ENCODE results near the gene BABAM2.

DNA sequence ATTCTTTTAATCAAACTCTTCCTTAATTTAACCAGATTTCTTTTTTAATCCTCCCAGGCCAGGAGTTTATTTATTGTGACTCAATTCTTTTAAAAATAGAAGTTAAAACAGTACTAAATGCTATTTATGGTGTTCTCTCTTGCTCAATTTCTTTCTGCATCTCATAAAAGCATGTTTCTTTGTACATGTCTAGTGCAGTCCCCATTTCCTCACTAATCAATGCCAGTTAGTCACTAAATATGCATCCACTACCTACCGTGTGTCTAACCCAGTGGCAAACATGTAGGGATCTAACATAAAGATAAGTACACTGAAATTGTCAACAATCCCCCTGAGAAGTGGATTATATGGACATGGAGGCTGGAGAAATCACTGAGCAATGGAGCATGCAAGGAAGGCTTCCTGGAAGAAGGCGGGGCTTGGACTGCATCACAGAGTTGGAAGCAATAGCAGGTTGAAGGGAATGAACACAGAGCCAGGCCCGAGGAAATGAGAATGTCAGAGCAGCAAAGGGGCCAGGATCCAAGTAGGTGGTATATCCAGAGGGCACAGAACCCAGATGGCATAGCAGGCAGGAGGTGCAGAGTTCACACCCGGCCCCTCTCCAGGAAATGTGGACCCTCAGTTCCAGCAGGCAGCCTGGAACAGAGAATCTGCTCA is 396.9 kb downstream of the BABAM2 start:
- TF ChIP-seq, protein P1, sequence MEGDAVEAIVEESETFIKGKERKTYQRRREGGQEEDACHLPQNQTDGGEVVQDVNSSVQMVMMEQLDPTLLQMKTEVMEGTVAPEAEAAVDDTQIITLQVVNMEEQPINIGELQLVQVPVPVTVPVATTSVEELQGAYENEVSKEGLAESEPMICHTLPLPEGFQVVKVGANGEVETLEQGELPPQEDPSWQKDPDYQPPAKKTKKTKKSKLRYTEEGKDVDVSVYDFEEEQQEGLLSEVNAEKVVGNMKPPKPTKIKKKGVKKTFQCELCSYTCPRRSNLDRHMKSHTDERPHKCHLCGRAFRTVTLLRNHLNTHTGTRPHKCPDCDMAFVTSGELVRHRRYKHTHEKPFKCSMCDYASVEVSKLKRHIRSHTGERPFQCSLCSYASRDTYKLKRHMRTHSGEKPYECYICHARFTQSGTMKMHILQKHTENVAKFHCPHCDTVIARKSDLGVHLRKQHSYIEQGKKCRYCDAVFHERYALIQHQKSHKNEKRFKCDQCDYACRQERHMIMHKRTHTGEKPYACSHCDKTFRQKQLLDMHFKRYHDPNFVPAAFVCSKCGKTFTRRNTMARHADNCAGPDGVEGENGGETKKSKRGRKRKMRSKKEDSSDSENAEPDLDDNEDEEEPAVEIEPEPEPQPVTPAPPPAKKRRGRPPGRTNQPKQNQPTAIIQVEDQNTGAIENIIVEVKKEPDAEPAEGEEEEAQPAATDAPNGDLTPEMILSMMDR (IDR thresholded peaks at IDR 0.05; ENCODE audit: low read length): no peak
- TF ChIP-seq EZH2 (optimal IDR thresholded peaks at IDR 0.05; ENCODE audit: low read depth, low read length) (no peak), EZH2phosphoT487 (IDR thresholded peaks at IDR 0.05; ENCODE audit: low read length) (no peak)
